HCT116 (cell line): Measurements from ENCODE around the gene INPP5E. TPM values are rescaled to one million over a fixed set of nuclear protein-coding genes. Genes with fewer than 3 reads are reported as not detected.

ENCODE experiments used
- ATAC-seq: fragments of 200-7000 bp; cut with Tn5 transposase; 2 replicates; pipeline ENCODE4 v1.9.1; 2020; ENCODE audit warnings: mild to moderate bottlenecking, moderate library complexity
- BruUV-seq: library from RNA; stranded (reverse); fragments of 400-500 nt; replicated peaks from 2 replicates; lab custom pipeline; 2021; lab: Mats Ljungman, UMichigan
- CTCF ChIA-PET: fragments of 300-600 bp; sonication (Branson Sonifier 250); formaldehyde crosslinking; loops from one replicate; lab custom pipeline; 2021; ENCODE audit warnings: antibody characterized with exemption; lab: Charles Lee
- POLR2A ChIA-PET: fragments of 300-600, 350-600 bp; sonication (Branson Sonifier 250); formaldehyde crosslinking; loops from one replicate; lab custom pipeline; 2021; ENCODE audit warnings: antibody characterized with exemption; lab: Charles Lee
- RAD21 ChIA-PET, 2 experiments: fragments of 300-600 bp; sonication (Branson Sonifier 250); formaldehyde crosslinking; loops; one replicate each; lab custom pipeline; 2023; ENCODE audit warnings: low total read pairs in 2 of 2; ENCODE audit not compliant: uncharacterized antibody in 2 of 2, unreplicated experiment in 2 of 2, low non-redundant PET in 1 of 2; lab: Charles Lee
- DNase-seq: peaks from one replicate; pipeline ENCODE4 v3.0.0-alpha.2; 2010; ENCODE audit warnings: low read depth, low spot score
- H2AFZ ChIP-seq: fragments of 200-600 bp; shearing (Covaris generic), sonication (generic); 2 replicates; pipeline ENCODE4 v1.6.1; 2017; ENCODE audit warnings: low read depth, mixed run types, mixed read lengths, antibody characterized with exemption, low read length; ENCODE audit not compliant: poor library complexity, severe bottlenecking
- H3K27ac ChIP-seq: 2 replicates; pipeline ENCODE4 v1.5.1; 2012; ENCODE audit warnings: low read depth, low read length
- H3K27me3 ChIP-seq: fragments of 200-600 bp; sonication (generic); 2 replicates; pipeline ENCODE4 v1.6.1; 2016; ENCODE audit warnings: mixed run types, low read length, mixed read lengths; ENCODE audit not compliant: insufficient read depth
- H3K36me3 ChIP-seq, 2 experiments: fragments of 200-500 bp in 1 of 2; fragments of 200-600 bp in 1 of 2; sonication (Bioruptor generic) in 1 of 2; sonication (generic) in 1 of 2; 2 replicates each; pipeline versions ENCODE4 v1.5.1 to v1.6.1; 2014 to 2016; ENCODE audit warnings: low read length in 2 of 2, inconsistent platforms in 1 of 2, mixed read lengths in 1 of 2, mixed run types in 1 of 2; ENCODE audit not compliant: insufficient read depth in 2 of 2, control insufficient read depth in 1 of 2
- H3K4me1 ChIP-seq, 2 experiments: fragments of 200-600 bp in 1 of 2; sonication (generic) in 1 of 2; 2 replicates each; pipeline versions ENCODE4 v1.5.1 to v1.6.1; 2012 to 2017; ENCODE audit warnings: low read length in 2 of 2, inconsistent platforms in 1 of 2, mild to moderate bottlenecking in 1 of 2, mixed read lengths in 1 of 2, mixed run types in 1 of 2, moderate library complexity in 1 of 2; ENCODE audit not compliant: insufficient read depth in 2 of 2, control insufficient read depth in 1 of 2
- H3K4me2 ChIP-seq: fragments of 200-600 bp; sonication (generic); 2 replicates; pipeline ENCODE4 v1.6.1; 2017; ENCODE audit warnings: mixed run types, low read length, mixed read lengths
- H3K4me3 ChIP-seq, 2 experiments: fragments of 200-600 bp in 1 of 2; sonication (generic) in 1 of 2; replicated peaks in 1 of 2; 2 replicates each; pipeline ENCODE4 v1.5.1; 2011 to 2016; ENCODE audit warnings: low read length in 2 of 2, control low read depth in 1 of 2, low read depth in 1 of 2, mild to moderate bottlenecking in 1 of 2, mixed read lengths in 1 of 2, mixed run types in 1 of 2
- H3K79me2 ChIP-seq: fragments of 200-600 bp; sonication (generic); 2 replicates; pipeline ENCODE4 v1.6.1; 2017; ENCODE audit warnings: mild to moderate bottlenecking, mixed run types, low read length, moderate library complexity, mixed read lengths; ENCODE audit not compliant: insufficient read depth
- H3K9ac ChIP-seq: fragments of 200-600 bp; sonication (generic); 2 replicates; pipeline ENCODE4 v1.6.1; 2016; ENCODE audit warnings: low read length, mixed read lengths
- H3K9me2 ChIP-seq: fragments of 200-600 bp; sonication (generic), shearing (Covaris generic); 2 replicates; pipeline ENCODE4 v1.6.1; 2017; ENCODE audit warnings: mixed run types, mild to moderate bottlenecking, moderate library complexity; ENCODE audit not compliant: insufficient read depth
- H3K9me3 ChIP-seq, 2 experiments: fragments of 200-500 bp in 1 of 2; fragments of 200-600 bp in 1 of 2; sonication (Bioruptor generic) in 1 of 2; sonication (generic) in 1 of 2; 2 replicates each; pipeline ENCODE4 v1.6.1; 2014 to 2017; ENCODE audit warnings: low read length in 2 of 2, mixed read lengths in 2 of 2, inconsistent platforms in 1 of 2, low read depth in 1 of 2, mild to moderate bottlenecking in 1 of 2, mixed run types in 1 of 2, moderate library complexity in 1 of 2; ENCODE audit not compliant: control insufficient read depth in 1 of 2, insufficient read depth in 1 of 2
- H4K20me1 ChIP-seq: fragments of 200-600 bp; sonication (generic), shearing (Covaris generic); 2 replicates; pipeline ENCODE4 v1.6.1; 2017; ENCODE audit warnings: mixed run types, mild to moderate bottlenecking, moderate library complexity; ENCODE audit not compliant: insufficient read depth
- CEBPB ChIP-seq: IDR thresholded peaks from 2 replicates; pipeline ENCODE4 v1.6.1; 2012; ENCODE audit warnings: low read depth
- EGR1 ChIP-seq: IDR thresholded peaks from 2 replicates; pipeline ENCODE4 v1.6.1; 2012; ENCODE audit warnings: low read depth
- FOSL1 ChIP-seq: IDR thresholded peaks from 2 replicates; pipeline ENCODE4 v1.6.1; 2012; ENCODE audit warnings: low read depth
- RAD21 ChIP-seq: IDR thresholded peaks from 2 replicates; pipeline ENCODE4 v1.6.1; 2012; ENCODE audit warnings: low read depth, mild to moderate bottlenecking
- REST ChIP-seq: IDR thresholded peaks from 2 replicates; pipeline ENCODE4 v1.6.1; 2012; ENCODE audit warnings: low read depth
- SP1 ChIP-seq: IDR thresholded peaks from 2 replicates; pipeline ENCODE4 v1.6.1; 2012; ENCODE audit warnings: low read depth
- SRF ChIP-seq: IDR thresholded peaks from 2 replicates; pipeline ENCODE4 v1.6.1; 2012; ENCODE audit warnings: low read depth
- TCF7L2 ChIP-seq: IDR thresholded peaks from 2 replicates; pipeline ENCODE4 v1.7.0; 2011; ENCODE audit warnings: borderline replicate concordance, inconsistent platforms; ENCODE audit not compliant: insufficient read depth, insufficient read length; ENCODE audit errors: extremely low read depth
- YY1 ChIP-seq: IDR thresholded peaks from 2 replicates; pipeline ENCODE4 v1.6.1; 2011; ENCODE audit warnings: low read length, low read depth, moderate library complexity, mild to moderate bottlenecking; ENCODE audit not compliant: insufficient replicate concordance; ENCODE audit errors: extremely low read depth
- ZBTB33 ChIP-seq: IDR thresholded peaks from 2 replicates; pipeline ENCODE4 v1.6.1; 2011; ENCODE audit warnings: mild to moderate bottlenecking, low read length, moderate library complexity; ENCODE audit not compliant: insufficient replicate concordance; ENCODE audit errors: extremely low read depth
- intact Hi-C: fragments of 100-400 bp; cut with micrococcal nuclease; formaldehyde crosslinking; loops from 2 replicates; pipeline ENCODE4 v1.10.0; 2022
- total RNA-seq: library from RNA; stranded (reverse); gene quantifications from one replicate; pipeline ENCODE4 v1.2.1, GENCODE V29; 2021; ENCODE audit not compliant: unreplicated experiment

The INPP5E gene
- total RNA-seq, 1 experiment from 2014 or later, result 23.8 TPM

- RAD21 ChIA-PET, result no interaction called here
- H3K4me1 ChIP-seq, result peaks cover 7 to 16% of the 10 kb centered on the region in 2 experiments
- CTCF ChIA-PET, result no interaction called here
- no peaks in the 10 kb centered on the region for H3K27me3 ChIP-seq
- ATAC-seq, result no peak
- intact Hi-C loops, result no loop called here
- BruUV-seq, result no TSS peak
- peaks cover 37 to 48% of the 10 kb centered on the region in 2 experiments; a peak in 3 of 4 replicates for H3K36me3 ChIP-seq
- peak overlapping the region; percentile 92; the same call in 1 of the 2 replicates for H3K27ac ChIP-seq
- H3K79me2 ChIP-seq, result peaks cover 57% of the 10 kb centered on the region
- H3K4me3 ChIP-seq, result peak overlapping the region; percentile 82 to 93
- no peaks in the 10 kb centered on the region for H3K9me3 ChIP-seq
- peak overlapping the region; percentile 84; the same call in 1 of the 2 replicates for H3K9ac ChIP-seq
- H3K9me2 ChIP-seq, result no peaks in the 10 kb centered on the region
- H2AFZ ChIP-seq, result no peak overlapping the region
- H3K4me2 ChIP-seq, result peak overlapping the region; percentile 89
- POLR2A ChIA-PET, result no interaction called here
- DNase-seq, result no peak
- no peak for TF ChIP-seq EGR1
- TF ChIP-seq RAD21, result no peak
- no peak for TF ChIP-seq REST
- TF ChIP-seq FOSL1, result no peak
- TF ChIP-seq YY1, result no peak
- no peak for TF ChIP-seq TCF7L2
- TF ChIP-seq SP1, result no peak
- no peak for TF ChIP-seq CEBPB
- TF ChIP-seq SRF, result no peak
- no peak for TF ChIP-seq ZBTB33
- H4K20me1 ChIP-seq, result no peaks in the 10 kb centered on the region
Measured at GRCh38 chr9:136398286-136398685, 41.4 kb downstream of the INPP5E start.
